Erythroblast (primary cell): ENCODE measurements around the gene CTNNBIP1.

Experiments
- GATA1 ChIP-seq: IDR thresholded peaks from 2 replicates; pipeline ENCODE4 v1.6.1; 2011; ENCODE audit warnings: low read depth, mild to moderate bottlenecking, control low read depth, low read length, moderate library complexity
- POLR2A ChIP-seq: IDR thresholded peaks from 2 replicates; pipeline ENCODE4 v1.6.1; 2011; ENCODE audit warnings: mild to moderate bottlenecking, low read length

- no peak for TF ChIP-seq POLR2A
- TF ChIP-seq GATA1, result no peak
Observed at GRCh38 chr1:9942399-9942938, 32.4 kb upstream of the CTNNBIP1 start.
